Muscle of leg (tissue), 11 donors: ENCODE results near the gene ITPR1. TPM values are rescaled to one million over a fixed set of nuclear protein-coding genes. Genes with fewer than 3 reads are reported as not detected.

ENCODE experiments used
- DNase-seq: peaks from one replicate; pipeline ENCODE4 v3.0.0; 2013
- H3K27ac ChIP-seq: one replicate; pipeline ENCODE4 v1.5.1; 2013; ENCODE audit warnings: mild to moderate bottlenecking, low read length, control low read depth
- H3K27me3 ChIP-seq: one replicate; pipeline ENCODE4 v1.6.1; 2013; ENCODE audit warnings: low read length; ENCODE audit not compliant: control insufficient read depth, insufficient read depth
- H3K36me3 ChIP-seq: one replicate; pipeline ENCODE4 v1.6.1; 2013; ENCODE audit warnings: low read length; ENCODE audit not compliant: control insufficient read depth, insufficient read depth
- H3K4me1 ChIP-seq: one replicate; pipeline ENCODE4 v1.6.1; 2013; ENCODE audit warnings: low read length; ENCODE audit not compliant: control insufficient read depth, insufficient read depth
- H3K4me3 ChIP-seq: one replicate; pipeline ENCODE4 v1.5.1; 2013; ENCODE audit warnings: low read length, control low read depth
- H3K9me3 ChIP-seq: replicated peaks from 2 replicates; pipeline ENCODE4 v1.6.1; 2013; ENCODE audit warnings: low read depth, low read length; ENCODE audit not compliant: control insufficient read depth
- WGBS: methylation state at CpG from one replicate; pipeline ENCODE4 v1.1.5; 2013; ENCODE audit warnings: missing lambda C conversion rate; ENCODE audit not compliant: insufficient coverage; 5-methylcytosine and 5-hydroxymethylcytosine counted together
- polyA plus RNA-seq, 8 donors: library from polyadenylated mRNA; unstranded; fragments of 120-200 nt; gene quantifications; one replicate each; pipeline versions ENCODE4 v1.2.1 to v1.2.3, GENCODE V29; 2013; ENCODE audit warnings: inconsistent platforms in 1 of 8, low replicate concordance in 1 of 8; ENCODE audit not compliant: insufficient read length in 8 of 8, insufficient read depth in 1 of 8
- total RNA-seq: library from RNA; stranded (reverse); fragments of 120-200 nt; gene quantifications from one replicate; pipeline ENCODE4 v1.2.4, GENCODE V29; 2013

ITPR1 gene
- total and polyA plus RNA-seq, 9 donors, result 15.4 to 34.4 (median 20.5) TPM

- H3K9me3 ChIP-seq, result no peaks in the 10 kb centered on the region
- no peak overlapping the region for H3K4me3 ChIP-seq
- no peak overlapping the region for H3K27ac ChIP-seq
- no peaks in the 10 kb centered on the region for H3K27me3 ChIP-seq
- no peak for DNase-seq
- no peaks in the 10 kb centered on the region for H3K4me1 ChIP-seq
- peaks cover 29% of the 10 kb centered on the region for H3K36me3 ChIP-seq
These were observed 188.2 kb downstream of the ITPR1 start for GRCh38 chr3:4681301-4681700.

- H3K4me3 ChIP-seq, result no peak overlapping the region
- WGBS, result no CpG with 5 or more reads among the region's 1 CpG
- no peaks in the 10 kb centered on the region for H3K9me3 ChIP-seq
- no peaks in the 10 kb centered on the region for H3K4me1 ChIP-seq
- peaks cover 38% of the 10 kb centered on the region for H3K36me3 ChIP-seq
- no peak for DNase-seq
- no peak overlapping the region for H3K27ac ChIP-seq
- no peaks in the 10 kb centered on the region for H3K27me3 ChIP-seq
These were observed 191.0 kb downstream of the ITPR1 start for GRCh38 chr3:4684117-4684516.

GRCh38 chr3:4684976-4685375 is 191.8 kb downstream of the ITPR1 start:
- H3K9me3 ChIP-seq, result peaks cover under 1% of the 10 kb centered on the region
- H3K27me3 ChIP-seq, result no peaks in the 10 kb centered on the region
- no peak overlapping the region for H3K4me3 ChIP-seq
- WGBS, result 86% methylated on average over 9 of the region's 10 CpGs
- H3K27ac ChIP-seq, result no peak overlapping the region
- DNase-seq, result no peak
- peaks cover 40% of the 10 kb centered on the region for H3K36me3 ChIP-seq
- H3K4me1 ChIP-seq, result no peaks in the 10 kb centered on the region

DNA sequence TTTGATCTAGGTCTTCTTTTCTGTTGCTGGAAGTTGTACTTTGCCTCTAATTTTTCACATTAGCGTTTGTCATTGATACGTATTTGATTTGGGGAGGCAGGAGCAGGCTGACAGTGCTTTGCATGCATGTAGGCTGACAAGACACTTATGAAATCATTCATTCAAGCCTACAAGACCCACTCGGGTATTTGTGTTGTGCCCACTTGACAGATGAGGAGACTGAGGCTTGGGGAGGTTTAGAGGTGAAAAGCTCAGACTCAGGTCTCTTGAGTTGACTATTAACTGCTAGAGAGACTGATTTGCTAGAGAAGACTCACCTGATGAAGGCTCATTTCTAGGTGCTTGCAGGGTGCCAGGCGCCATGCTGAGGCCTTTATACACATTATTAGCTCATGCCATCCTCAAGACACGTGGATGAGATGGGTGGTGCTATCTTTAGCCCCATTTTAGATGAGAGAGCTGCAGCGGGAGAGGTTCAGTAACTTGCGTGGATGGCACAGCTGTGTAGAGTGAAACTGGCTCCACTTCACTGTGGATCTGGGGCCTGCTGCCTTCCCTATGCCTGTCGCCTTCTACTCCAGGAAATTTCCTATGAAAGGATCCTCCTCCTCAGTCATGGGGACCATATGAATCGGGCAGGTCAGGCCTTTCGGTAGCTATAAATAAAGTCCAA is 192.7 kb downstream of the ITPR1 start:
- Histone ChIP-seq H3K4me3 (no peak overlapping the region), H3K9me3 (peaks cover 4% of the 10 kb centered on the region), H3K36me3 (peaks cover 36% of the 10 kb centered on the region), H3K27ac (no peak overlapping the region), H3K27me3 (no peaks in the 10 kb centered on the region), H3K4me1 (no peaks in the 10 kb centered on the region)
- no peak for DNase-seq
- 90% methylated on average over 2 of the region's 10 CpGs for WGBS

GRCh38 chr3:4686619-4687018 is 193.5 kb downstream of the ITPR1 start:
- no peak overlapping the region for H3K27ac ChIP-seq
- no peaks in the 10 kb centered on the region for H3K27me3 ChIP-seq
- peaks cover 4% of the 10 kb centered on the region for H3K9me3 ChIP-seq
- no peak overlapping the region for H3K4me3 ChIP-seq
- peaks cover 37% of the 10 kb centered on the region for H3K36me3 ChIP-seq
- DNase-seq, result no peak
- no peaks in the 10 kb centered on the region for H3K4me1 ChIP-seq
- no CpG with 5 or more reads among the region's 4 CpGs for WGBS

DNA sequence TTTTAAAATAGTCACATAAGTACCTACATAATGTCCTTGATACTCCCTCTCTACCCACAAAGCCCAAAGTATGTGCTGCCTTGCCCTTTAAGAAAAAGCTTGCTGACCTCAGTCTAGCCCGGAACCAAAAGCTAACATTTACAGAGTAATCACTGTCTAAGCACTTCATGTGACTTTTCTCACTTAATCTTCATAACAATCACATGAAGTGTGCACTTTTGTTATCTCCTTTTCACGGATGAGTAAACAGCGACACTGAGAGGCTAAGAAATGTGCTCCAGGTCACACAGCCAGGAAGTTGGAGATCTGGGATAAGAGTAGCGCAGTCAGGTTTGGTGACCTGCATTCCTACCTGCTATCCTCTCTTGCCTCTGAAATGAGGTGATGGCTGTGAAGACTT is 194.0 kb downstream of the ITPR1 start:
- Histone ChIP-seq H3K36me3 (peaks cover 37% of the 10 kb centered on the region), H3K4me1 (no peaks in the 10 kb centered on the region), H3K27ac (no peak overlapping the region), H3K4me3 (no peak overlapping the region), H3K9me3 (peaks cover 4% of the 10 kb centered on the region), H3K27me3 (no peaks in the 10 kb centered on the region)
- WGBS, result 89% methylated on average over 3 of the region's 4 CpGs
- no peak for DNase-seq

DNA sequence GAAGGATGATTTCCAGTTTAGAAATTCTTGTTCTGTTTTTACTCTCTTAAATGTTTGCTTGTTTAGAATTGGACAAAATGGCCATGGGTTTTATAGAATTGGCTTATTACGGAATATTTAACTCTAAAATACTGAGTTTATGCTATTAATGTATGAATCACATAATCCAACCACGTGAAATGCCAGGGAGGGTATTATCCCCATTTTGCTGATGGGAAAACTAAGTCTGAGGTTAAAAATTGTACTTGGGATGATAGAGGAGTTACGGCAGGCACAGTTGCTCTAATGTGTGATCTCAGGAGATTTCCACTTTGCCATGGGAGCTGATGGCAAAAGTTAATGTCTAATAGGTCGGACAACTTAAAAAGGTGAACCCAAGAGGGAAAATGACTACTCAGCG is 194.4 kb downstream of the ITPR1 start:
- no peak overlapping the region for H3K4me3 ChIP-seq
- H3K27me3 ChIP-seq, result no peaks in the 10 kb centered on the region
- H3K4me1 ChIP-seq, result no peaks in the 10 kb centered on the region
- no peak overlapping the region for H3K27ac ChIP-seq
- DNase-seq, result no peak
- peaks cover 4% of the 10 kb centered on the region for H3K9me3 ChIP-seq
- 89% methylated on average over 1 of the region's 5 CpGs for WGBS
- H3K36me3 ChIP-seq, result peaks cover 37% of the 10 kb centered on the region

DNA sequence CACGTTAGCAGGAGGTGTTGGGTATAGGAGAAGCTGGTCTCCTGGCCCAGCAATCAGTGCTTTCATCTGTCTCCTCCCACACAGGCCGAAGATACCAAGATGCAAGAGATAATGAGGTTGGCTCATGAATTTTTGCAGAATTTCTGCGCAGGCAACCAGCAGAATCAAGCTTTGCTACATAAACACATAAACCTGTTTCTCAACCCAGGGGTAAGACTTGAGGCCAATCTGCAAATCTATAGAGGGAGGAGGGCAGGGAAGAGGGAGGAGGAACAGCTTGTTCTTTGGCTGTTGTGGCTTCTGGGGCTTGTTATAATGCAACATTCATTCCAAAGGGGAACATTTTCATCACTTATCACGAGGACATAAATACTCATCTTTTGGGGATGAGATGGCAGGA is 195.3 kb downstream of the ITPR1 start:
- DNase-seq, result no peak
- no peaks in the 10 kb centered on the region for H3K27me3 ChIP-seq
- peaks cover 4% of the 10 kb centered on the region for H3K9me3 ChIP-seq
- no peak overlapping the region for H3K27ac ChIP-seq
- H3K4me3 ChIP-seq, result no peak overlapping the region
- WGBS, result no CpG with 5 or more reads among the region's 4 CpGs
- H3K4me1 ChIP-seq, result no peaks in the 10 kb centered on the region
- H3K36me3 ChIP-seq, result peaks cover 37% of the 10 kb centered on the region

DNA sequence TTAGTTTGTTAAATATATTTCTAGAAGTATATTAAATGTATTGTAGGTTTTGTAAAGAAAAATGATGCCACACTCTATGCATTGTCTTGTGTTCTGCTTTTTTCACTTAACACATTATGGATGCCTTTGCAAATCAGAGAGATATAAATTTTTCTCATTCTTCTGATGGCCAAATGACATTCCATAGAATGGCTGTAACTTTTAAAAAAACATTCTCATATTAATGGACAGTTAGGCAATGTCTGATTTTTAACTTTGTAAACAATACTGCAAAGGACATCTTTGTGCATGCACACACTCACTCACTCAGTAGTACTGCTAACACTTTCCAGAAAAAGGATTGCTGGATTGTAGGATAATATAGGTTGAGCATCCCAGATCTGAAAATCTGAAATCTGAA is 195.9 kb downstream of the ITPR1 start:
- H3K36me3 ChIP-seq, result peaks cover 35% of the 10 kb centered on the region
- H3K27ac ChIP-seq, result no peak overlapping the region
- no peaks in the 10 kb centered on the region for H3K27me3 ChIP-seq
- no peak overlapping the region for H3K4me3 ChIP-seq
- no peak for DNase-seq
- H3K4me1 ChIP-seq, result no peaks in the 10 kb centered on the region
- H3K9me3 ChIP-seq, result peaks cover 4% of the 10 kb centered on the region

DNA sequence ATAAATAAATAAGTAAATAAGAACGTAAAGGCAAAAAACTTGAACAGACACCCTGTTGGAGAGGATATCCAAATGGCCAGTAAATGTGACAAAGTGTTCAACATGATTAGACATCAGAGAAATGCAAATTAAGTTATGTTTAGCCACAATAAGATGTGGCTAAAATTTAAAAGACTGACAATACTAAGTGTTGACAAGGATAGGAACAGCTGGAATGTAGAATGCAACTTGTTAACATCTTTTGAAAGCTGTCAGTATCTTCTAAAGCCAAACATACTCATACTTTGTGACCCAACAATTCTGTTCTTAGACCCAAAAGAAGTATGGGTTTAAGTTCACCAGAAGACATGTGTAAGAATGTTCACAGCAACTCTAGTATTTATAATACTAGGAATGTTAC is 197.1 kb downstream of the ITPR1 start:
- H3K4me3 ChIP-seq, result no peak overlapping the region
- H3K4me1 ChIP-seq, result no peaks in the 10 kb centered on the region
- peaks cover 27% of the 10 kb centered on the region for H3K36me3 ChIP-seq
- peaks cover 4% of the 10 kb centered on the region for H3K9me3 ChIP-seq
- no peak overlapping the region for H3K27ac ChIP-seq
- DNase-seq, result no peak
- H3K27me3 ChIP-seq, result no peaks in the 10 kb centered on the region
- WGBS, result no CpG with 5 or more reads among the region's 1 CpG

- peaks cover 12% of the 10 kb centered on the region for H3K36me3 ChIP-seq
- no peak overlapping the region for H3K27ac ChIP-seq
These were observed 200.5 kb downstream of the ITPR1 start for GRCh38 chr3:4693620-4694019.

More at GRCh38 chr3:4693620-4694019, 200.5 kb downstream of the ITPR1 start:
- no peak overlapping the region for H3K4me3 ChIP-seq
- no peaks in the 10 kb centered on the region for H3K27me3 ChIP-seq
- WGBS, result 80% methylated on average over 9 of the region's 13 CpGs
- H3K4me1 ChIP-seq, result no peaks in the 10 kb centered on the region
- peaks cover 4% of the 10 kb centered on the region for H3K9me3 ChIP-seq
- no peak for DNase-seq
